MM.1S (cell line): Measurements from ENCODE around the gene UGT3A2.

Experiments used
- DNase-seq: peaks from one replicate; pipeline ENCODE4 v3.0.0-alpha.2; 2015
- H2AFZ ChIP-seq: fragments of 300-600 bp; sonication (generic); 2 replicates; pipeline ENCODE4 v1.6.0; 2016; ENCODE audit warnings: antibody characterized with exemption, low read length
- H3F3A ChIP-seq: fragments of 300-600 bp; sonication (generic); 2 replicates; pipeline ENCODE4 v1.6.1; 2016; ENCODE audit warnings: mild to moderate bottlenecking, antibody characterized with exemption, low read length, moderate library complexity, mixed read lengths; ENCODE audit not compliant: insufficient read depth
- H3K27ac ChIP-seq: fragments of 300-600 bp; sonication (generic); 2 replicates; pipeline ENCODE4 v1.5.1; 2016; ENCODE audit warnings: mild to moderate bottlenecking, low read length
- H3K27me3 ChIP-seq: fragments of 300-600 bp; sonication (generic); replicated peaks from 2 replicates; pipeline ENCODE4 v1.6.0; 2016; ENCODE audit warnings: low read length; ENCODE audit not compliant: insufficient read depth
- H3K36me3 ChIP-seq: fragments of 300-600 bp; sonication (generic); replicated peaks from 2 replicates; pipeline ENCODE4 v1.6.1; 2016; ENCODE audit warnings: mild to moderate bottlenecking, low read length, mixed read lengths; ENCODE audit not compliant: insufficient read depth
- H3K4me1 ChIP-seq: fragments of 300-600 bp; sonication (generic); 2 replicates; pipeline ENCODE4 v1.6.1; 2016; ENCODE audit warnings: low read length, mixed read lengths
- H3K4me2 ChIP-seq: fragments of 300-600 bp; sonication (generic); 2 replicates; pipeline ENCODE4 v1.6.0; 2016; ENCODE audit warnings: low read depth, low read length
- H3K4me3 ChIP-seq: fragments of 300-600 bp; sonication (generic); 2 replicates; pipeline ENCODE4 v1.5.1; 2016; ENCODE audit warnings: low read length, mixed read lengths
- H3K79me2 ChIP-seq: fragments of 300-600 bp; sonication (generic); 2 replicates; pipeline ENCODE4 v1.6.1; 2016; ENCODE audit warnings: mixed run types, low read length, mixed read lengths
- H3K9ac ChIP-seq: fragments of 300-600 bp; sonication (generic); 2 replicates; pipeline ENCODE4 v1.6.1; 2016; ENCODE audit warnings: low read length, mixed read lengths
- H3K9me2 ChIP-seq: fragments of 300-600 bp; sonication (generic); replicated peaks from 2 replicates; pipeline ENCODE4 v1.6.1; 2016; ENCODE audit warnings: mild to moderate bottlenecking, low read length, mixed read lengths; ENCODE audit not compliant: insufficient read depth
- H3K9me3 ChIP-seq: fragments of 300-600 bp; sonication (generic); replicated peaks from 2 replicates; pipeline ENCODE4 v1.6.1; 2016; ENCODE audit warnings: mild to moderate bottlenecking, low read length, mixed read lengths; ENCODE audit not compliant: insufficient read depth
- H4K20me1 ChIP-seq: fragments of 300-600 bp; sonication (generic); 2 replicates; pipeline ENCODE4 v1.6.1; 2016; ENCODE audit warnings: mild to moderate bottlenecking, low read length, moderate library complexity, mixed read lengths; ENCODE audit not compliant: insufficient read depth
- CTCF ChIP-seq: fragments of 300-600 bp; sonication (generic); IDR thresholded peaks from 2 replicates; pipeline ENCODE4 v1.5.1; 2016; ENCODE audit warnings: antibody characterized with exemption, low read length, mixed read lengths
- EZH2 ChIP-seq: fragments of 300-600 bp; sonication (generic); optimal IDR thresholded peaks from 2 replicates; pipeline ENCODE3; 2017; ENCODE audit warnings: low read depth, mild to moderate bottlenecking, antibody characterized with exemption, low read length, mixed read lengths
- EZH2phosphoT487 ChIP-seq: fragments of 300-600 bp; sonication (generic); IDR thresholded peaks from 2 replicates; pipeline ENCODE4 v1.6.1; 2018; ENCODE audit warnings: antibody characterized with exemption, low read length

Gene UGT3A2

DNA sequence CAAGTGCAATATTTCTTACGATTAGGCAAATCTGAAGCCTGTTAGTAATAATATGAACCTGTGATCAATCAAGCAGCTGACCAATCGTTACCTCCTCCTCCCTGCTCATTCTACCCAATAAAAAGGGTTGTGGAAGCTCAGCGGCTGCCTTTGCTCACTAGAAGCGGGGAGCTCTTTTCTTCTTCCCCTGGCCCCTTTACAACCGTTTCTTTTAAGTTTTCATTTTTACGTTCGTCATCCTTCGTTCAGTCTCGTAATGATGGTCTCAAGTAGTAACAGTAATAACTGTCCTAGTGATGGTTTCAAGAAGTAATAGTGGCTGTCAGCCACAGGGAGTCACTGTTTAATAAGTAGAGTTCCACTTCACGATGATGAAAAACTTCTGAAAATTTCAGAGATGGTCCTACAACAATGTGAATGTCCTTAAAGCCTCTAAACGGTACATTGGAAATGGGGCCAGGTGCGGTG lies 6.2 kb downstream of the UGT3A2 start:
- Histone ChIP-seq H3K9me3 (no peaks in the 10 kb centered on the region), H3K79me2 (no peaks in the 10 kb centered on the region), H3K9ac (no peak overlapping the region), H3K4me2 (no peak overlapping the region), H3K4me3 (no peak overlapping the region), H3K9me2 (no peaks in the 10 kb centered on the region), H3K27me3 (no peaks in the 10 kb centered on the region), H3K36me3 (no peaks in the 10 kb centered on the region), H3K4me1 (no peaks in the 10 kb centered on the region), H2AFZ (no peak overlapping the region), H4K20me1 (no peaks in the 10 kb centered on the region), H3F3A (no peaks in the 10 kb centered on the region), H3K27ac (no peak overlapping the region)
- DNase-seq = peak; percentile 37
- no peak for TF ChIP-seq EZH2phosphoT487
- TF ChIP-seq CTCF = peak; percentile 48

DNA sequence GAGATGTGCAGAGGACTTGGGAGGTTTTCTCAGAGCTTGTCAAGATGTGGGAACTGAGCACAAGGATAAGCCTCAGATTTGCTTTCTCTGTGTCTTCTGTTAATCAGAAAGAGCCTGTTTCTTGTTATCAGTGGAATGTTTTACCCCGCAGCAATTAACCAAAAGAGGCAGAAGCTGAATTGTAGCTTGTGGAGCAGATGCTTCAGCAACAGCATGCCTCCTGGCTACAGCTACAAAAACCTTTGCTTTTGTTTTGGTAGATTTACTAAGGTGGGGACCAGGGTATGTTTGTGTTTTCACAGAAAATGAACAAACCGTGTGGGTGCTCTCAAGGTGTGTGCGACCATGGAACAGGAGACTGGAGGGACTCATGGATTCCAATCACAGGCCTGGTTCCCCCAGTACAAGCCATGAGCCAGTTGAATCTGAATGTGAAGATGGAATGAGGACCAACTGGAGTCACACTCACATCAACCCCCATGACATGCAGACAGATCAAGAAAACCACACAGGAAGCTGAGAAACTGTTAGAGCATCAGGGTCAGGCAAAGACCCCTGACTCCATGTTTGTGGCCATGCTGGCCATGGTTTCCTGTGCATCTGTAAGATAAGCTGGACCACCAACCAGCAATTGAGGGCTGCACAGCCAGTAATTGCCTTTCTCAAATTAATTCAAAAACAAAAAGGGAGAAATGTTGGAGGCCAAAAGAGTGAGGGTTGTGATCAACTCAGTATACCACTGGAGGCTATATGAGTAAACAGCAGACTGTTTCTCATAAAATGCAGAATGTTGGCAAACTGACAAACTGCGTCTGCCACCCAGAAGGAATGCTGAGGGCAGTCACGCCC lies 6.9 kb downstream of the UGT3A2 start:
- no peak for DNase-seq
- Histone ChIP-seq H3K27me3 (no peaks in the 10 kb centered on the region), H3K36me3 (no peaks in the 10 kb centered on the region), H3K9me3 (no peaks in the 10 kb centered on the region), H3K9ac (no peak overlapping the region), H3K79me2 (no peaks in the 10 kb centered on the region), H3K4me3 (no peak overlapping the region), H3K9me2 (no peaks in the 10 kb centered on the region), H3K4me2 (no peak overlapping the region), H3F3A (no peaks in the 10 kb centered on the region), H3K4me1 (no peaks in the 10 kb centered on the region), H4K20me1 (no peaks in the 10 kb centered on the region), H2AFZ (no peak overlapping the region), H3K27ac (no peak overlapping the region)
- no peak for TF ChIP-seq EZH2
- TF ChIP-seq EZH2phosphoT487 = no peak
- no peak for TF ChIP-seq CTCF

GRCh38 chr5:36058776-36059175 lies 7.9 kb downstream of the UGT3A2 start:
- H3K79me2 ChIP-seq = no peaks in the 10 kb centered on the region
- H3K27ac ChIP-seq = no peak overlapping the region
- no peak overlapping the region for H2AFZ ChIP-seq
- no peaks in the 10 kb centered on the region for H3K27me3 ChIP-seq
- no peaks in the 10 kb centered on the region for H3K36me3 ChIP-seq
- no peaks in the 10 kb centered on the region for H3K4me1 ChIP-seq
- no peaks in the 10 kb centered on the region for H3F3A ChIP-seq
- H4K20me1 ChIP-seq = no peaks in the 10 kb centered on the region
- no peak for DNase-seq
- H3K4me3 ChIP-seq = no peak overlapping the region
- TF ChIP-seq EZH2 (no peak), CTCF (no peak), EZH2phosphoT487 (no peak)
- no peak overlapping the region for H3K4me2 ChIP-seq
- H3K9me2 ChIP-seq = no peaks in the 10 kb centered on the region
- no peaks in the 10 kb centered on the region for H3K9me3 ChIP-seq
- H3K9ac ChIP-seq = no peak overlapping the region
